Activated naive CD4-positive, alpha-beta T cell treated with anti-CD3 and anti-CD28 coated beads, Interleukin-2, amount 10 ng/mL, durations not matched to agents 7 days and 5 days (primary cell): ENCODE measurements around the gene GSTM3.
"Not testable (repeated sequence)": the region's sequence is repeated elsewhere in the genome, so short reads cannot be mapped to it uniquely, and the experiment has no call there.

Experiments used
- CTCF ChIA-PET: fragments of 350-600 bp; sonication (Branson Sonifier 250); formaldehyde crosslinking; loops from one replicate; lab custom pipeline; 2021; ENCODE audit warnings: antibody characterized with exemption; lab: Charles Lee
- DNase-seq: peaks from one replicate; pipeline ENCODE4 v3.0.0-alpha.2; 2020
- H3K27ac Mint-ChIP-seq: one replicate; pipeline ENCODE4 v1.8.0; 2021; ENCODE audit warnings: mild to moderate bottlenecking, moderate library complexity, mixed read lengths
- H3K27me3 Mint-ChIP-seq: one replicate; pipeline ENCODE4 v1.8.0; 2021; ENCODE audit warnings: mild to moderate bottlenecking, mixed read lengths
- H3K36me3 Mint-ChIP-seq: one replicate; pipeline ENCODE4 v1.8.0; 2021; ENCODE audit warnings: mixed read lengths
- H3K4me1 Mint-ChIP-seq: one replicate; pipeline ENCODE4 v1.8.0; 2021; ENCODE audit warnings: mixed read lengths
- H3K4me3 Mint-ChIP-seq: one replicate; pipeline ENCODE4 v1.8.0; 2021; ENCODE audit warnings: mild to moderate bottlenecking, moderate library complexity, mixed read lengths
- H3K9me3 Mint-ChIP-seq: one replicate; pipeline ENCODE4 v1.8.0; 2021; ENCODE audit warnings: mixed read lengths

The GSTM3 gene

DNA sequence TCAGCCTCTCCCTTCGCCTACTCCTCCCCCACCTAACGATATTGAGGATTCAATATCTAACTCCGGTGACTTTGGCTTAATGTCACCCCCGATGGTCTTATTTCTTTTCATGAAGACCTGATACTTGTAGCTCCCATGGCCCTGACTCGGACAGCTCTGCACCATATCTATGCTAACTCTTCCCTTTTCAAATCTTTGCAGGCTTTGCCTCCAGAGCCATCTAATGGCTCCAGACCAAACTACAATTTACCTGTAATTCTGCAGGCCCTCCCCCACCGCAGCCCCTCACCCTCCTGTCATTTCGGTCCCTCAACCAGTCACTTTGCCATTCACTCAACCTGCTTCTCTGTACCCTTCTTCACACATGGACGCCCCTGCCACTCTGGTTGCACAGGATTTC, 36.7 kb downstream of the GSTM3 start:
- DNase-seq: no peak
- no peaks in the 10 kb centered on the region for H3K4me1 Mint-ChIP-seq
- CTCF ChIA-PET: interaction anchor here (1.1 to 2.1 kb wide), 2 partner anchors 61 to 64 kb away, joined by 3 to 7 read pairs; no protein-coding TSS in a partner anchor
- no peaks in the 10 kb centered on the region for H3K36me3 Mint-ChIP-seq
- H3K27ac Mint-ChIP-seq: no peak overlapping the region
- peaks cover 8% of the 10 kb centered on the region for H3K9me3 Mint-ChIP-seq
- H3K4me3 Mint-ChIP-seq: no peak overlapping the region
- H3K27me3 Mint-ChIP-seq: no peaks in the 10 kb centered on the region

DNA sequence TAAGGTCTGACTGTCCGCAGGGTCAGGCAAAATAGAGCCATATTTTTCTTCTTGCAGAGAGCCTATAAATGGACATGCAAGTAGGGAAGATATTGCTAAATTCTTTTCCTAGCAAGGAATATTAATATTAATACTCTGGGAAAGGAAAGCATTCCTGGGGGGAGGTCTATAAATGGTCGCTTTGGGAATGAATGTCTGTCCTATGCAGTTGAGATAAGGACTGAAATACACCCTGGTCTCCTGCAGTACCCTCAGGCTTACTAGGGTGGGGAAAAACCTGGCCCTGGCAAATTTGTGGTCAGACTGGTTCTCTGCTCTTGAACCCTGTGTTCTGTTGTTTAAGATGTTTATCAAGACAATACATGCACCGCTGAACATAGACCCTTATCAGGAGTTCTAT, 37.9 kb downstream of the GSTM3 start:
- not testable (repeated sequence) for H3K9me3 Mint-ChIP-seq, H3K4me1 Mint-ChIP-seq, H3K27me3 Mint-ChIP-seq, DNase-seq, H3K27ac Mint-ChIP-seq, H3K4me3 Mint-ChIP-seq, H3K36me3 Mint-ChIP-seq
- CTCF ChIA-PET: interaction anchor here (1.1 kb wide), 1 partner anchor 59 kb away, joined by 3 read pairs; no protein-coding TSS in a partner anchor

DNA sequence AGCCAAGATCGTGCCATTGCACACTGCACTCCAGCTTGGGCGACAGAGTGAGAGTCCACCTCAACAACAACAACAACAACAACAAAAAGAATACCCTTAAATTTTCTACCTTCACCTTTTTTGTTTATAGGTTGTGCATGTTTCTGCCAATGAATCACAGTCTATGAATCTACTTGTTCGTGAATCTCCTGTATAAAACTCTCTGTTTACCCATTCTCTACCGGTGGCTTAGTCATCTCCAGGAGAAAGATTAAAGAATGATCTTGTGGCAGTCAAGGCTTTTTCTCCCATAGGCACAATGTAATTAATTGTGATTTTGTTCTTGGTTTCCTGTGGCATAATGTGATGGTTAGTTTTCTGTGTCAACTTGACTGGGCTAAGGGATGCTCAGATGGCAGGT, 43.0 kb downstream of the GSTM3 start:
- CTCF ChIA-PET, H3K9me3 Mint-ChIP-seq, H3K27me3 Mint-ChIP-seq, H3K27ac Mint-ChIP-seq, H3K4me1 Mint-ChIP-seq, H3K36me3 Mint-ChIP-seq, DNase-seq, H3K4me3 Mint-ChIP-seq: not testable (repeated sequence)

DNA sequence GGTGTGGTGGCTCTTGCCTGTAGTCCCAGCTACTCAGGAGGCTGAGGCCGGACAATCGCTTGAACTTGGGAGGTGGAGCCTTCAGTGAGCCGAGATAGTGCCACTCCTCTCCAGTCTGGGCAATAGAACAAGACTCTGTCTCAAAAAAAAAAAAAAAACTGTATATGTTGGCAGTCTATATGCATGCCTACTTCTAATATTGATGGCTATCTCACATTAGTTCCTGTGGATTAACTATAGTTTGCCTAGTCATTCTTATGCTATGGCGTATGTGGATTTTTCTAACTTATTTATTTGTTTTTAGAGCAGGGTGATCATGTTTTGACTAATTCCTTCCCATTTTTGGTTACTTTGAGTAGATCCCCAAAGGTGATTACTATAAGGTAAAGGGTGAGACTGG, 43.8 kb downstream of the GSTM3 start:
- Mint-ChIP-seq H3K4me1 (no peaks in the 10 kb centered on the region), H3K36me3 (no peaks in the 10 kb centered on the region), H3K27ac (no peak overlapping the region), H3K27me3 (no peaks in the 10 kb centered on the region), H3K9me3 (no peaks in the 10 kb centered on the region), H3K4me3 (no peak overlapping the region)
- no peak for DNase-seq
- CTCF ChIA-PET: no interaction called here

DNA sequence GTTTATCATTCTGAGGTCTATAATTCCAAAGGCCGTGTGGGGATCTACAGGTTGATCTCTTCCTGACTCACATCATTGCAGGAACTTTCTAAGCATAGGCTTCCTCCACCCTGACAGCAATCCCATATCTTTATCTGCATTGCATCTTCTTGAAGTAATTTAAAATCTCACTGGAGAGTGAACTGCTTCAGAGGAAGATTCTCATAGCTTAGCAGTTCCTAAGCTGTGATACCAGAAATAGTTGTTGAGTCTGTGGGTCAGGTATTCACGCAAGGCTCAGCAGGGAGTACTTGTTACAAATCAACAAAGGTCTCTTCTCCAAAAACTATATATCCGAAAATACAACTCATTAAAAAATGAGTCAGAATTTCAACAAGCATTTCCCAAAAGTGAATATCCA, 45.7 kb downstream of the GSTM3 start:
- H3K4me3 Mint-ChIP-seq, H3K27me3 Mint-ChIP-seq, DNase-seq, H3K27ac Mint-ChIP-seq, H3K4me1 Mint-ChIP-seq, H3K36me3 Mint-ChIP-seq, H3K9me3 Mint-ChIP-seq, CTCF ChIA-PET: not testable (repeated sequence)

DNA sequence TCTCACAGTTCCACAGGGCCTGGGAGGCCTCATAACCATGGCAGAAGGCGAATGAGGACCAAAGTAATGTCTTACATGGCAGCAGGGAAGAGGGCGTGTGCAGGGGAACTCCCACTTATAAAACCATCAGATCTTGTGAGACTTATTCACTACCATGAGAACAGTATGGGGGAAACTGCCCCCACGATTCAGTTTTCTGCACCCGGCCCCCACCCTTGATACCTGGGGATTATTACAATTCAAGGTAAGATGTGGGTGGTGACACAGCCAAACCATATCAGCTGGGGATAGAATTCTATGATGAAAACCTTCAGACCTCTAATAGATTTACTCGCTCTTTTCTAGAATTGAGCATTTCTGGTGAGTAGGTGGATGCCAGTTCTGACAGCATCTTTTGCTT, 46.4 kb downstream of the GSTM3 start:
- H3K27me3 Mint-ChIP-seq, H3K9me3 Mint-ChIP-seq, CTCF ChIA-PET, H3K27ac Mint-ChIP-seq, DNase-seq, H3K4me1 Mint-ChIP-seq, H3K36me3 Mint-ChIP-seq, H3K4me3 Mint-ChIP-seq: not testable (repeated sequence)

DNA sequence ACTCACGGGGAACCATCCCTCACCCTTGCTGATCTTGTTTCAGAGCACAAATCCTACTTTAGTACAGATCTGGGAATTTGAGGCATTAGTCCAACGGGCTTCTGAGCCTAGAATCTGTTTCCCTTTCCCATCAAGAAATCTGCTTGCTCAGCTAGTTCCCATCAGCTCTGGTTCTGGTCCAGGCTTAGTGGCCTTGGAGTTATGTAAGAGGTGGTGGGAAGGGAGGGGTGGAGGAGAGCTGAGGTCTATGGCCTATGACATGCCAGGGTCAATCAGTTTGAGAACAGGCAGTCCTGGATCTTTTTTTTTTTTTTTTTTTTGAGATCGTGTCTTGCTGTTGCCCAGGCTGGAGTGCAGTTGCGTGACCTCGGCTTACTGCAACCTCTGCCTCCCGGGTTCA, 49.1 kb downstream of the GSTM3 start:
- H3K27ac Mint-ChIP-seq: no peak overlapping the region
- CTCF ChIA-PET: no interaction called here
- no peak for DNase-seq
- H3K27me3 Mint-ChIP-seq: no peaks in the 10 kb centered on the region
- no peaks in the 10 kb centered on the region for H3K9me3 Mint-ChIP-seq
- no peak overlapping the region for H3K4me3 Mint-ChIP-seq
- H3K36me3 Mint-ChIP-seq: no peaks in the 10 kb centered on the region
- no peaks in the 10 kb centered on the region for H3K4me1 Mint-ChIP-seq

DNA sequence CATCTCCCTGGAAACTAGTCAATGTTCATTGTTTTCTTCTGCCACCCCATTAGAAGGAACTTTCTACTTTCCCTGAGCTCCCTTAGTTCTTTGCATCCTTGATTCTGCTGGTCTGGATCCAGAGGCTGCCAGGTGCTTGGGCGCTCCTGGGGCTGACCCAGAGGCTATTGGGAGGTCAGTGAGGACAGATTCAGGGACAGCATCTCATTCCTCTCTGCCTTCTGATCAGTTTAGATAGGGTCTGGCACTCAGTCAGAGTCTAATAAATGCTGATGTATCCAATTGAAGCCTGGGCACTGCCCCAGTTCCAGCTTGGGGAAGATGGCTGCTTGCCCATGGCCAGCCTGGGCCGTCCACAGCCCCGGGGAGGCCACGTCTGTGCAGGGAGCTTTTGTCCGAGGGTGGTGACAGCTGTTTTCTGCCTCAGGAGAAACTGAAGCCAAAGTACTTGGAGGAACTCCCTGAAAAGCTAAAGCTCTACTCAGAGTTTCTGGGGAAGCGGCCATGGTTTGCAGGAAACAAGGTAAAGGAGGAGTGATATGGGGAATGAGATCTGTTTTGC, 50.9 kb downstream of the GSTM3 start:
- H3K36me3 Mint-ChIP-seq: no peaks in the 10 kb centered on the region

DNA sequence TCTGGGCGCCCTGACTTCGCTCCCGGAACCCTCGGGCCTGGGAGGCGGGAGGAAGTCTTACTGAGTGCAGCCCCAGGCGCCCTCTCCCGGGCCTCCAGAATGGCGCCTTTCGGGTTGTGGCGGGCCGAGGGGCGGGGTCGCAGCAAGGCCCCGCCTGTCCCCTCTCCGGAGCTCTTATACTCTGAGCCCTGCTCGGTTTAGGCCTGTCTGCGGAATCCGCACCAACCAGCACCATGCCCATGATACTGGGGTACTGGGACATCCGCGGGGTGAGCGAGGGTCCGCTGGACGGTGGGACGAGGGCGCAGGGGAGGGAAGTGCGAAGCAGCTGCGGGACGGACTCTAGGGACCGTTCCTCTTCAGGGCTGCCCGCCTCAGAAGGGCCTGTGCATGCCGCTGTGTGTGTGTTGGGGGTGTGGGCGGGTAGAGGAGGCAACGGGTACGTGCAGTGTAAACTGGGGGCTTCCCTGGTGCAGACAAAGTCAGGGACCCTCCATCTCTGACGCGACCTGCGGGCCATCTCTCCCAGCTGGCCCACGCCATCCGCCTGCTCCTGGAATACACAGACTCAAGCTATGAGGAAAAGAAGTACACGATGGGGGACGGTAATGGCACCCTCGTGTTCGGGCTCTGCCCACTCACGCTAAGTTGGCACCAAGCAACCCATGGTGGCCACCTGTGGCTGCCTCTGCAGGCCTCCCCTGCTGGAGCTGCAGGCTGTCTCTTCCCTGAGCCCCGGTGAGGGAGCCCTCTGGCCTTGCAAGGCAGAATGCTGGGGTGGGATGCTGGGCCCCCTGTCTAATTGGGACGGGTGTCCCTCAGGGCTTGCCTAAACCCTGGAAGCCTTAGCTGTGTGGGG, 53.0 kb downstream of the GSTM3 start, which contains the start of gene GSTM1:
TSS of gene GSTM1 (plus strand) at position 177 of the 859 bp plus-strand sequence. CDS start at position 234, 57 bp downstream.
- H3K27ac Mint-ChIP-seq: no peak within 1 kb of the TSS
- H3K36me3 Mint-ChIP-seq: no peaks in the 10 kb centered on the region
- DNase-seq: no peak
- no peaks in the 10 kb centered on the region for H3K9me3 Mint-ChIP-seq
- H3K4me1 Mint-ChIP-seq: no peaks in the 10 kb centered on the region
- CTCF ChIA-PET: no interaction called here
- H3K4me3 Mint-ChIP-seq: no peak within 1 kb of the TSS
- no peaks in the 10 kb centered on the region for H3K27me3 Mint-ChIP-seq

More for the DNA sequence above, 50.9 kb downstream of the GSTM3 start:
- CTCF ChIA-PET: no interaction called here
- Mint-ChIP-seq H3K4me3 (no peak overlapping the region), H3K4me1 (no peaks in the 10 kb centered on the region), H3K9me3 (no peaks in the 10 kb centered on the region), H3K27me3 (no peaks in the 10 kb centered on the region), H3K27ac (no peak overlapping the region)
- DNase-seq: no peak

DNA sequence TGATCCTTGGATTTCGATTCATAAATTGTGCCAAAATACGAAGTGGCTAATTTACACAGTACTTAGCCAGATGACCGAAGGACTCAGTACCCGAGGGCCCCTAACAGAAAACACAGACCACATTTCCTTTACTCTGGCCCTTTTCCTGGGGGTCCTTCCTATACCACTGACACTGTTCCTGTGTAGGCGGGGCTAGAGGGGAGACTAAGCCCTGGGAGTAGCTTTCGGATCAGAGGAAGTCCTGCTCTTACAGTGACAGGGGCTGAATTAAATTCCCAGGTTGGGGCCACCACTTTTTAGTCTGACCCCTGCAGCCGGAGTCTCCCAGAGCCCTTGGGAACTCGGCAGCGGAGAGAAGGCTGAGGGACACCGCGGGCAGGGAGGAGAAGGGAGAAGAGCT, 53.7 kb downstream of the GSTM3 start:
- H3K27me3 Mint-ChIP-seq, H3K4me1 Mint-ChIP-seq, H3K9me3 Mint-ChIP-seq, CTCF ChIA-PET, DNase-seq, H3K36me3 Mint-ChIP-seq, H3K27ac Mint-ChIP-seq, H3K4me3 Mint-ChIP-seq: not testable (repeated sequence)

DNA sequence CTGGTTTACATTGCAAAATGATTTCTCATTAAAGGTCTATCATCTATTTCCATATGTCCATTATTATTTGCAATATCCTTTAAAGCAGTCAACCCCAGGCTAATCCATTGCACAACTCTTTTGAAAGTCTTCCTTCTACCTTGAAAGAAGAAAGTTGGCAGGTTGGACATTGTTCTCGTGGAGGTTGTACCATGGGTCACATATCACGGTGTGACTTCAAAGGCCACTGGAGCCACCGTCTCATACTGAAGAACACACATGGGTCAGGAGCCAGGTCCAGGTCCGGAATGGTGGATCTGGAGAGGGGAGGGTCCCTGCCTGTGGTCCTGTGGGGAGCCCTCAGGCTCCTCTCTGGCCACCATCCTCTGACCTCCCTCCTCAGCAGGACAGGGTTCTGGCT, 54.9 kb downstream of the GSTM3 start:
- CTCF ChIA-PET, H3K9me3 Mint-ChIP-seq, H3K27ac Mint-ChIP-seq, DNase-seq, H3K27me3 Mint-ChIP-seq, H3K4me3 Mint-ChIP-seq, H3K4me1 Mint-ChIP-seq, H3K36me3 Mint-ChIP-seq: not testable (repeated sequence)

DNA sequence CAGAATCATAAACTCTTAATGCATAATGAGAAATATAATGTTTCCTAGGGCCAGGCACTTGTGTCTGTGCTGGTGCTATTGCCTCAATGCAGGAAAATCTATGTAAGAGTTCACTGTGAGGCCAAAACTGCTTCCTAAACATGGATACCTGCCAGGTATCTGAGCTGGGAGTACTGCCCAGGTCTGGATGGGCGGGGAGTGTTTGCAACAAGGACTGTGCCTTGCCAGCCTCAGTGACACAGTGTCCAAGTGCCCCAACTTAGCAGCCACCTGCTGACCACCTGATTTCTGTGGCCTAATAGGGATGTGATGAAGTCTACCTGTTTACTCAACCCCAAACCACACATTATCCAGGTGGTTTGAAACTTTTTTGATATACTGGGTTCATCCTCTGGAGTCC, 55.4 kb downstream of the GSTM3 start:
- H3K9me3 Mint-ChIP-seq, H3K27me3 Mint-ChIP-seq, DNase-seq, H3K4me3 Mint-ChIP-seq, H3K4me1 Mint-ChIP-seq, H3K36me3 Mint-ChIP-seq, CTCF ChIA-PET, H3K27ac Mint-ChIP-seq: not testable (repeated sequence)

DNA sequence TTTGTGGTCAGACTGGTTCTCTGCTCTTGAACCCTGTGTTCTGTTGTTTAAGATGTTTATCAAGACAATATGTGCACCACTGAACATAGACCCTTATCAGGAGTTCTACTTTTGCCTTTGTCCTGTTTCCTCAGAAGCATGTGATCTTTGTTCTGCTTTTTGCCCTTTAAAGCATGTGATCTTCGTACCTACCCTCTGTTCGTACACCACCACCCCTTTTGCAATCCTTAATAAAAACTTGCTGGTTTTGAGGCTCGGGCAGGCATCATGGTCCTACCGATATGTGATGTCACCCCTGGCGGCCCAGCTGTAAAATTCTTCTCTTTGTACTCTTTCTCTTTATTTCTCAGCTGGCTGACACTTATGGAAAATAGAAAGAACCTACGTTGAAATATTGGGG, 56.1 kb downstream of the GSTM3 start:
- H3K9me3 Mint-ChIP-seq, H3K27me3 Mint-ChIP-seq, CTCF ChIA-PET, DNase-seq, H3K4me1 Mint-ChIP-seq, H3K4me3 Mint-ChIP-seq, H3K27ac Mint-ChIP-seq, H3K36me3 Mint-ChIP-seq: not testable (repeated sequence)
